ENCODE data around the gene DHX58. TPM values are rescaled to one million over a fixed set of nuclear protein-coding genes. Genes with fewer than 3 reads are reported as not detected.

The DHX58 gene
- total and polyA plus RNA-seq, 7 donors: 1.3 to 4.2 (median 2.8) TPM

- Histone ChIP-seq H3K9me3 (no peaks in the 10 kb centered on the region), H3K4me3 (no peak overlapping the region), H3K4me1 (peaks cover 10% of the 10 kb centered on the region), H3K27ac (no peak overlapping the region), H3K27me3 (ENCODE audit: insufficient read depth in 3 of 3, low read length in 2 of 3) (no peaks in the 10 kb centered on the region), H3K36me3 (ENCODE audit: insufficient read depth in 1 of 2, low read depth in 1 of 2) (peaks cover 0 to 12% of the 10 kb centered on the region in 2 donors)
- intact Hi-C loops (cut with DNase I): no loop called here
- 85 to 86% (median 86%) methylated on average over 11 of the region's 11 CpGs for WGBS, 3 donors
- DNase-seq (no peak), ATAC-seq (no peak)
- no peak for TF ChIP-seq CTCF (IDR thresholded peaks at IDR 0.05)
Measured at GRCh38 chr17:42103221-42103954, 9.1 kb downstream of the DHX58 start.

DNA sequence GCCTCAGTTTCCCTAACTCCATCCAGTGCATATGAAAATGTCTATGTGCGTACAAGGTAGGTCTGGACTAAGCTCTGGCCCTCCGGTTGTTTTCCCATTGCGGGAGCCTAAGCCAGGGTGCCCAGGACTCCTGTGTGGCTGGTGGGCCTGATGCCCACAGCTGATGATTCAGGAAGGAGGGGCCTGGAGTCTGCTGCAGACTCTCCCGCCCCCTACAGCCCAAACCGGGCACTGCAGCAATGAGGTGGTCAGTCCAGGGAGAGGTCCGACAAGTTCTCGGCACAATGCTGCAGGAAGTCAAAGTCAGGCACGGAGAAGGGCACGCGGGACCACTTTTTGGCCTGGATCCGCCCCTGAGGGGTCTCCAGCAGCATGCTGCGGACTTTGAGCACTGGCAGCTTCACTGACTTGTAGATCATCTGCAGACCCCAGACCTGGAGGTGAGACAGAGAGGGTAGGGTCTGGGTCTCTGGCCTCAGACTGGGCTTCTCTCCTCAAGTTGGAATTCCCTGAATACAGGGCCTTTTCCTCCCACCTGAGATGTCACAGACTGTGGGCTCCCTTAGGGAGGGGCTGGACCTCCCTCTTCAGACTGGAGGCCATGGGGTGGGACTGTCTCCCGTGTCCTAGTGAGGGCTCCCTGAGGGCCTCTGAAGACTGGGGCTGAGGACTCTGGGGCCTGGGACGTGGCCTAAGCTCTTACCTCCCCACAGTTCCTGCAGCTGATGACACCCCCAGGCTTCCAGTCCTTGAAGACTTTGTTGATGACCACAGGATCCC, 10.8 kb downstream of the DHX58 start:
- DNase-seq (peak; percentile 88 to 95), ATAC-seq (peak; percentile 94 to 97 (median 96))
- intact Hi-C loops (cut with DNase I): loop anchor here (1.0 to 2.0 kb wide), 2 partner anchors 34 to 77 kb away; no protein-coding TSS in a partner anchor
- Histone ChIP-seq H3K27me3 (ENCODE audit: insufficient read depth in 3 of 3, low read length in 2 of 3) (peaks cover 0 to 6% (median 0%) of the 10 kb centered on the region in 3 donors), H3K27ac (no peak overlapping the region), H3K9me3 (no peaks in the 10 kb centered on the region), H3K4me1 (peaks cover 10% of the 10 kb centered on the region), H3K4me3 (no peak overlapping the region), H3K36me3 (ENCODE audit: insufficient read depth in 1 of 2, low read depth in 1 of 2) (peaks cover 0 to 11% of the 10 kb centered on the region in 2 donors)
- TF ChIP-seq CTCF (IDR thresholded peaks at IDR 0.05): peak; percentile 94
- WGBS, 3 donors: 25 to 33% (median 31%) methylated on average over 14 of the region's 14 CpGs

DNA sequence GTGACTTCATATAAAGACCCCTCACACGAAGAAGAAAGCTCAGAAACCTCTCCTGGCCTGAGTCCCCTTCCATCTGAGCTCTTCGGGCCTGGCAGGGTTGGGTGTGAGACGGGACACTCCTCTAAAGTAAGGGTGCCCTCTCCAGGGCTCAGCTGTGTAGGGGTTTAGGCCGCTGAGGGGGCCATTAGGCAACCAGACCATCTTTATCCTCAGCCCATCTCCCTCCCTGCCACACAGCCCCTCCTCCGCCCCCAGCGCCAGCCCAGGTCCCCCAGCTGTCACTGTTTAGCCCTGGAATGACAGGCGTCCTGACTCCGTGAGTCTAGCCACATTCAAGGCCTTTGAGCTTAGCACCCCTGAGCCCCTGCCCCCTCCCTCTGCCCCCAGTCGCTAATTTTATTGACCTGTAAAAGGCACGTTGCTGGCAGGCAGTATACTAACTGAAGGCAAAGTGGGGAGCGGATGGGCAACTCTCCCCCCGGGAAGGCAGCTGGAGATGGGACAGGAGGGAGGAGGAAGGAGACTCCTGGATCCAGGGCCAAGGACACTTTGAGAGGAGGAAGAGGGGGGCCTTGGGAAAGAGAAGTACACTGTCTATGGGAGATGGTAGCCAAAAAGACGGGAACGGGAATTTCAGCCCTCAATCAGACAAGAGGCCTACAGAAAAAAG, 13.6 kb downstream of the DHX58 start:
- Histone ChIP-seq H3K36me3 (ENCODE audit: insufficient read depth in 1 of 2, low read depth in 1 of 2) (peaks cover 0 to 4% of the 10 kb centered on the region in 2 donors), H3K4me1 (peaks cover 10% of the 10 kb centered on the region), H3K4me3 (no peak overlapping the region), H3K9me3 (no peaks in the 10 kb centered on the region), H3K27ac (no peak overlapping the region), H3K27me3 (ENCODE audit: insufficient read depth in 3 of 3, low read length in 2 of 3) (peaks cover 0 to 9% (median 0%) of the 10 kb centered on the region in 3 donors)
- intact Hi-C loops (cut with DNase I): loop anchor here in 1 of 2 donors (5.0 kb wide), 1 partner anchor 72 kb away; no protein-coding TSS in a partner anchor
- no peak for DNase-seq
- no peak for TF ChIP-seq CTCF (IDR thresholded peaks at IDR 0.05)
- peak; percentile 44 to 60 (median 51) for ATAC-seq
- whole genome bisulfite sequencing, 3 donors: 37 to 48% (median 41%) methylated on average over 14 of the region's 14 CpGs

DNA sequence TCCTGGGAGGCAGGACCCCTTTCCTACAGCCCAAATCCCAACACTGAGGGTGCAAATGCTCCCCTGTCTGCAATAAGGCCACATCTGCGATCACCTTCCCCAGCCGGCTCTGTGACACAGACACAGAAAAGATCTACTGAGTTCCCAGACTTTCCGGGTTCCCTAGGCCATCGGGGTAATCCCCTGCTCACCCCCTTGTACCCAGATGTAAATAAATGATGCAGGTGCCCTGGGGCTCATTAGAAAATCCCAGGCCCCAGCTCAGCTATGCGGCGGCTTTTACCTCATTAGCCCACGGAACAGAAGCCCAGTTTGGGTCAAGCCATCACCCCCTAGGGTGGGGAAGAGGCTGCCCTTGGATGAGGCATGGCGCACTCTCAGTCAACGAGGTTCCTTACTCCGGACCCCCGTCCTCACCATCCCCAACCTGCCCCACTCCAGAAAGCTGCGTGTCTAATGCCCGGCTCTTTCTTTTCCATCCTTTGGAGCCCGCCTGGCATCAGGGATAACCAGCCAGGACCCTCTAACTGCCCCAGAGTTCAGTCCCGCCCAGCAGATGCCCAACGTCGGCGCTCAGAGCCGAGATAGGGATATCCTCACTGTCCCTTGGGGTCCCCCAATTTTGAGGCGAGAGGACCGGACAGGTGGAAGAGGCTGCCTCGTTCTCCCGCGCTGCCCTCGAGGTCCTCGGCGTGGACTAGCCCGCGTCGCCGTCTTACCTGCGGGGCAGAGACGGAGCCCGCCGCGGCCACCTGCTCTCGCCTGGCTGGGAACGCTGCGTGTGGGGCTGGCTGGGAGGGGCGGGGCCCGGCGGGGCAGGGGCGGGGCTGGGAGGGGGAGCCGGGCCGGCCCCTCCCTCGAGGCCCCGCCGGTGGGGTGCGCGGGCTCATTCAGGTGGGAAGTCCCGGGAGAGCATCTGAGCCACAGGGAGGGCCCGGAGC, 14.6 kb downstream of the DHX58 start, which contains the start of gene ZNF385C:
TSS of gene ZNF385C (minus strand) at position 783 of the 941 bp plus-strand sequence. CDS start 35,417 bp downstream, outside the sequence.
- ATAC-seq (peak in 2 of 4 donors; percentile 22 to 32), DNase-seq (no peak)
- Histone ChIP-seq H3K27me3 (ENCODE audit: insufficient read depth in 3 of 3, low read length in 2 of 3) (peaks cover 0 to 9% (median 0%) of the 10 kb centered on the region in 3 donors), H3K4me1 (peaks cover 10% of the 10 kb centered on the region), H3K4me3 (peak within 1 kb of the TSS; percentile 38), H3K36me3 (ENCODE audit: insufficient read depth in 1 of 2, low read depth in 1 of 2) (no peaks in the 10 kb centered on the region), H3K27ac (no peak within 1 kb of the TSS), H3K9me3 (no peaks in the 10 kb centered on the region)
- intact Hi-C loops (cut with DNase I): loop anchor here in 1 of 2 donors (5.0 kb wide), 1 partner anchor 71 kb away; no protein-coding TSS in a partner anchor
- WGBS, 3 donors: 19 to 24% (median 21%) methylated on average over 46 to 52 of the region's 52 CpGs
- TF ChIP-seq CTCF (IDR thresholded peaks at IDR 0.05): no peak
